HS-27A (cell line): ENCODE data around the gene FAM168A.

Source experiments
- DNase-seq: peaks from one replicate; pipeline ENCODE4 v3.0.0-alpha.2; 2012; ENCODE audit warnings: low read depth, missing footprints

Gene FAM168A

GRCh38 chr11:73555615-73556014, 42.3 kb downstream of the FAM168A start:
- DNase-seq: no peak

GRCh38 chr11:73554671-73555320, 43.1 kb downstream of the FAM168A start:
- no peak for DNase-seq

GRCh38 chr11:73553266-73553665, 44.6 kb downstream of the FAM168A start:
- DNase-seq: no peak

DNA sequence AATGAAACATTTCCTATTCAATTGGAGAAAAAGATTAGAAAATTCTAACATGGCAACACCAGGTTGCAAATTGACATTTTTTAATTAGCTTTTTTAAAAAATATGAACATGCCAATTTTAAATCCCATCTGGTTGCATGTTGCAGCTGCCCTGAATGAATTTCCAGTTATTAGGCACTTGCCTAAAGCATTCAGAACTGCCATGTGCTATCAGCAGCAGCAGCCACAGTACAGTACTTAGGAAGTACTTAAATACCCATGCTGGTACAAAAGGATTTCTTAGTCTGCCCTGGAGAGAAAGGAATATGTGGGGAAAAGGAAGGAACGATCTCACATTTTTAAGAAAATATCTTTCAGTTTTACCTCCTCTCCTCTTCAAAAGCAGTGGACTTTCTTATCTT, 46.2 kb downstream of the FAM168A start:
- DNase-seq: no peak

GRCh38 chr11:73549376-73549775, 48.5 kb downstream of the FAM168A start:
- no peak for DNase-seq

DNA sequence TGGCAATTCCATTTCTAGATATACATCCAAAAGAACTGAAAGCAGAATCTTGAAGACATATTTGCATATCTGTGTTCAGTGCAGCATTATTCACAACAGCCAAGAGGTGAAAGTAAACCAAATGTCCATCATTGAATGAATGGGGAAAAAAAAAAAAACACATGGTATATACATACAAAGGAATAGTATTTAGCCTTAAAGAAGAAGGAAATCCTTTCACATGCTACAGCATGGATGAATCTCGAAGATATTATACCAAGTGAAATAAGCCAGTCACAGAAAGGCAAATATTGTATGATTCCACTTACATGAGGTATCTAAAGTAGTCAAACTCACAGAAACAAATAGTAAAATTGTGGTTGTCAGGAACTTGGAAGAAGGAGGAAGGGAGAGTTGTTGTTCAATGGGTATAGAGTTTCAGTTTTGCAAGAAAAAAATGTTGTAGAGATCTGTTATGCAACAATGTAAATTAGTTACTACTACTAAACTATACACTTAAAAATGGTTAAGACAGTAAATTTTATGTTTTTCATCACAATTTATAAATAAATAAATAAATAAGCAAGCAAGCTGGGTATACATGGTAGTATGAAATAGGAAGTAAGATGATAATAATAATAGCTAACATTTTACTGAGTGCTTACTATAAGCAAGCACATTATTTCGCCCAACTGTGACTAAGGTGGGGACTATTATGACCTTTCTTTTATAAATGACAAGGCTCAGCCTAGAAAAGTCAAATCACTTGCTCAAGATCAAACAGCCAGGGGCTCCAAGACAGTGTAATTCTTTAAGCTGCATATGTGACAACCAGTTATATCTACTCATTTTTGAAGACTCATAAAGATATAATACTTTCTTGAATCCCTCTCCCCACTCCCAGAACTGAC, 50.0 kb downstream of the FAM168A start:
- DNase-seq: no peak

DNA sequence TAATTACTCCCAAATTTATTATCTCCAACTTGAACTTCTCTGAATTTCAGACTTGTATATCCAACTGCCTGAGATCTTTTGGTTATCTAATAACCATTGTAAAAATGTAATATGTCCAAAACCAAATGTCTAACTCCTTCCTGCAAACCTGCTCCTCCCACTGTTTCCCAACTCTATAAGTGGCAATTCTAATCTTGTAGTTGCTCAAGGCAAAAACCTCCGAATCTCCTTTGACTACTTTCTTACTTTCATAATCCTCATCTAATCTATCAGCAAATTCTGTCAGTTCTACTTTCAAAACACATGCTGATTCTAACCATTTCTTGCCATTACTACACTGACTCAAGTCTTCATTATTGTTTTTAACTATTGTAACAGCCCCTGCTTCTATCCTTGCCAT, 55.7 kb downstream of the FAM168A start:
- no peak for DNase-seq

DNA sequence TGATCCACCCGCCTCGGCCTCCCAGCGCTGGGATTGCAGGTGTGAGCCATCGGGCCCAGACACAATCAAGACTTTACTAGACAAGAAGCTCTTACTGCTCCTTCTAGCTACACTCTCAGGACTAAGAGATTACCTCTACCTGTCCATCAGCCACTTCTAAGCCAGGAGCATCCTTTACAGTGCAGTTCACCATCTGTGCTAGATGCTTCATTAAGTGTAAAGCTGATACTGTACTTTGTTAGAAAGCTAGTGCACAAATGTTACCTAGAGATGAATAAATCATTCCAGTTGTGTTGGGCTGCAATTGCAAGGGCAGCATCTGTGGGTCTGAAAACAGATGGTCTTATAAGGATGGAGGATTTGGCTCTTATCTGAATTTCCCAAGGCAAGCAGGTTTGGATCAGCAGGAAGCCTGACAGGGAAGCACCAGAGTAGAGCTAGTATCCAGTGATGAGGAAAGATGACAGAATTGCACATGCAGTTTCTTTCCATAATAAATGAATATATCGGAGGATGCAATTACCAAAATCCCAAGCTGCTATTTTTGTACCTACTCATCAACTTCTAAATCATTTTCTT, 58.3 kb downstream of the FAM168A start:
- DNase-seq: no peak

GRCh38 chr11:73538381-73538872, 59.5 kb downstream of the FAM168A start:
- DNase-seq: no peak

- no peak for DNase-seq
These were observed 59.9 kb downstream of the FAM168A start for GRCh38 chr11:73537969-73538368.

- DNase-seq: no peak
These were observed 61.0 kb downstream of the FAM168A start for GRCh38 chr11:73536961-73537360.

GRCh38 chr11:73532310-73532709, 65.6 kb downstream of the FAM168A start:
- no peak for DNase-seq

DNA sequence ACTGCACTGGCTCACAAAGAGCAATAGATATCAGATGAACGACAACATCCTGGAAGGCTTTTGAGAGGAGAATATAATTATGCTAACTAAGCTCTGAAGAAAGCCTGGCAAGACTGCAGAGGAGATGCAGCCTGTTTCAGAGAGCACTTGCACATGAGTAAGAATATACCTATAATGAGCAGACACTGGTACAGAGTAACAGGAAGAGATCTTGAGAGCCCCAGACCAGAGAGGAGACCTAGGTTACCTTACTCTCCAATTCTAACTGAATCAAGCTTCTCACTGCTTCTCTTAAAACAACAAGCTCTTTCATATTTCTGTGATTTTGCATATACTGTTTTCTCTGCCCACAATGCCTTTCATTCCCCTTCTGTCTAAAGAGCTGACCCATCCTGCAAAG, 66.5 kb downstream of the FAM168A start:
- DNase-seq: no peak

DNA sequence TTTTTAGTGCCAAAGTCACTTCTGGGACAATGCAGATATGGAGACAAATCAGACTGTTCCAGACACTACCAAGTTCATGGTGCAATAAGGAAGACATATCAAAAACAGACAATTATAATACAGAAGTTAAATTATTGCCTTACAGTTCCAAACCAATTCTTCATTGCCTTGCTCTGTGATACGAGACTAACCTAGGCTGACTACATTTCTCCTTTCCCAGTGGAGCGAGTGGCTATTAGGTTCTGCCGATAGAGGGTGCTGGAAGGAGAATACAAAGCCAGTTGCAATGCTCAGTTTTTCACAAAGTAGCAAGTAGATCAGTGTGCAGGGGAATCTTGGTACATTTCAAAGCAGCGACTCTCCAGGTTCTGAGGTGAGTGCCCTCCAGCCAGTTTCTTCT, 67.8 kb downstream of the FAM168A start:
- no peak for DNase-seq

- DNase-seq: no peak
These were observed 68.7 kb downstream of the FAM168A start for GRCh38 chr11:73529204-73529530.

- no peak for DNase-seq
These were observed 69.3 kb downstream of the FAM168A start for GRCh38 chr11:73528483-73529203.

DNA sequence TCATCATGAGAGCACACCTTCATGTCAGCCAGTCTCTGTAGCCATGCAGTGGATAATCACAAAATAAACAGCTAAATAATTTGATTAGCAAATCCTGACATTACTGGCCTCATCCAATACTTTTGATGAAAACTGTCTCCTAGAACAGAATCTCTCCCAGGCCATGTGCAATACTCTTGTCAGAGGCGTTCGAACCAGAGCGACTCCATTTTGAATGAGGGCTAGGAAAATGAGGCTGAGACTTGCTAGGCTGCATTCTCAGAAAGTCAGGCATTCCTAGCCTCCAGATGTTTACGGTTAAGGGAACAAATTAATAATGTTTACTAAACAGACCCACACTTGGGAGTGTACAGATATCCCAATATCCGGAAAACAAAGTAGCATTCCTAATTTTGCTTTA, 69.9 kb downstream of the FAM168A start:
- no peak for DNase-seq

- DNase-seq: no peak
These were observed 72.3 kb downstream of the FAM168A start for GRCh38 chr11:73525611-73526010.

DNA sequence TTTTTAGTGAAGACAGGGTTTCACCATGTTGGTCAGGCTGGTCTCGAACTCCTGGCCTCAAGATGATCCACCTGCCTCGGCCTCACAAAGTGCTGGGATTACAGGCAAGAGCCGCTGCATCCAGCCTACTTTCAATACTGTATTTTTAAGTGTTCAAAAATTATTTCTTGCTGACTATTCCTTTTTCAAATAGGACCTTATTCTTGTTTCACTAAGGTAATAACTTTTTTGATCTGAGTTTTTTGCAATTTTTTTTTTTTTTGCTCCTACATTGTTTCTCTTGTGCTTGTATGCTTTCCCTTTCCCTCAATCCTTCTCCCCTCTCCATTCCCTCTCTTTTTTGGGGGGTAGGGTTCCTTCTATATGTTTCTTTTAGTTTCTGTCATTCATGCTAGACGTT, 73.1 kb downstream of the FAM168A start:
- no peak for DNase-seq

DNA sequence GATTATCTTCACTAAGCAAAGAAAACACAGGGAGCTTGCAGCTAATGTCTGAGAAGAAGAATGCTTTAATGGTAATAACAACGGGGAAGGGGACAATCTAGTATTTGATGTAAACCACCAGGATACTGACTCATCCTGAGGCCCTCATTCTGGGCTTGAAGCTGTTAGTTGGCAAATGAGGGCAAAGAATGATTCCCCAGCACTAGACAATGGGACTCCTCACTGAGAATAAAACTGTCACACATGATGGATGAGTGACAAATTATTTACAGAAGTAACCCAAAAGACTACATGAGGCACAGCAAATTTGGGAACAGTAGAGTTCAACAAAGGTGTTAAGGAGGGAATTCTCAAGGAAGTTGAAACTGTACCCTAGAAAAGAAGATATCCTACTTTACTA, 76.3 kb downstream of the FAM168A start:
- no peak for DNase-seq

- DNase-seq: no peak
These were observed 77.4 kb downstream of the FAM168A start for GRCh38 chr11:73520353-73521061.

DNA sequence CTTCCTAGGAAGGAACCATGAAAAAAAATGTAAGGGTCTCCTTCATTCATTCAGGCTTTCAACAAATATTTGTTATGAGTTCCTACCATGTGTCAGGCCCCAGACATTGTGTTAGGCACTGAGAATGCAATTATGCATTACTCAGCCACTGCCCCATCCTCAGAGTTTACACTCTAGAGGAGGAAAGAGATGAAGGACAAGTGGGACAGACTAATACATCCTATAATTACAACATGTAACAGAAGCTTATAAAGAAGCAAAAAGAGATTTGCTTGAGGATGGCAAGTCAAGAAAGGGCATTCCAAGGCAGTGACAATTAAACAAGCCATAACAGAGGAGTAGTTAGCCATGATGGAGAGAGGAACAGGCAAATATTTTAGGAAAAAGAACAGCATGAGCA, 78.6 kb downstream of the FAM168A start:
- no peak for DNase-seq
